IMR-90 (cell line): Measurements from ENCODE around the gene ATP1A4. TPM values are rescaled to one million over a fixed set of nuclear protein-coding genes. Genes with fewer than 3 reads are reported as not detected.

ENCODE experiments used
- ATAC-seq: fragments of 200-7000 bp; cut with Tn5 transposase; 2 replicates; pipeline ENCODE4 v1.9.1; 2020; ENCODE audit warnings: low read depth, mild to moderate bottlenecking, moderate library complexity
- BruUV-seq: library from RNA; stranded (reverse); fragments of 400-500 nt; replicated peaks from 2 replicates; lab custom pipeline; 2021; lab: Mats Ljungman, UMichigan
- CTCF ChIA-PET: fragments of 300-600 bp; formaldehyde crosslinking; extraction: SDS; loops from one replicate; lab custom pipeline; 2021; ENCODE audit warnings: antibody characterized with exemption; lab: Yijun Ruan, JAX
- POLR2A ChIA-PET: fragments of 300-600 bp; sonication (Branson Sonifier 250); formaldehyde crosslinking; loops from one replicate; lab custom pipeline; 2022; ENCODE audit warnings: antibody characterized with exemption; ENCODE audit not compliant: unreplicated experiment; lab: Charles Lee
- DNase-seq: peaks from one replicate; pipeline ENCODE4 v3.0.0; 2013
- H2AFZ ChIP-seq: replicated peaks from 2 replicates; pipeline ENCODE3; 2013; ENCODE audit warnings: low read length, mild to moderate bottlenecking; ENCODE audit not compliant: poor library complexity
- H2AK5ac ChIP-seq: 2 replicates; pipeline ENCODE4 v1.6.1; 2013; ENCODE audit warnings: low read depth, low read length, inconsistent platforms
- H2AK9ac ChIP-seq: replicated peaks from 2 replicates; pipeline ENCODE3; 2013; ENCODE audit warnings: mild to moderate bottlenecking, low read depth, low read length, moderate library complexity; ENCODE audit not compliant: poor library complexity
- H2BK120ac ChIP-seq: 2 replicates; pipeline ENCODE4 v1.6.1; 2013; ENCODE audit warnings: low read depth, low read length, inconsistent platforms
- H2BK15ac ChIP-seq: 3 replicates; pipeline ENCODE4 v1.6.1; 2013; ENCODE audit warnings: low read depth, low read length, inconsistent platforms
- H2BK20ac ChIP-seq: 2 replicates; pipeline ENCODE4 v1.6.1; 2013; ENCODE audit warnings: low read depth, mild to moderate bottlenecking, inconsistent platforms, low read length, moderate library complexity
- H2BK5ac ChIP-seq: 2 replicates; pipeline ENCODE4 v1.6.1; 2013; ENCODE audit warnings: mild to moderate bottlenecking, low read depth, low read length, inconsistent platforms; ENCODE audit not compliant: poor library complexity, severe bottlenecking
- H3K14ac ChIP-seq: replicated peaks from 2 replicates; pipeline ENCODE4 v1.6.1; 2013; ENCODE audit warnings: low read depth, low read length, inconsistent platforms
- H3K18ac ChIP-seq: 2 replicates; pipeline ENCODE4 v1.6.1; 2013; ENCODE audit warnings: low read depth, low read length, control low read depth
- H3K23ac ChIP-seq: 2 replicates; pipeline ENCODE4 v1.6.1; 2013; ENCODE audit warnings: low read depth, low read length, inconsistent platforms
- H3K27ac ChIP-seq: 2 replicates; pipeline ENCODE4 v1.5.1; 2013; ENCODE audit warnings: mild to moderate bottlenecking, control low read depth, low read length; ENCODE audit not compliant: insufficient read depth
- H3K27me3 ChIP-seq: 2 replicates; pipeline ENCODE4 v1.6.1; 2013; ENCODE audit warnings: low read length; ENCODE audit not compliant: control insufficient read depth, insufficient read depth
- H3K36me3 ChIP-seq: 2 replicates; pipeline ENCODE4 v1.6.1; 2013; ENCODE audit warnings: low read length, mixed read lengths; ENCODE audit not compliant: control insufficient read depth, insufficient read depth
- H3K4ac ChIP-seq: 2 replicates; pipeline ENCODE4 v1.6.1; 2013; ENCODE audit warnings: low read depth, low read length, inconsistent platforms
- H3K4me1 ChIP-seq: 2 replicates; pipeline ENCODE4 v1.6.1; 2013; ENCODE audit warnings: low read length, mixed read lengths; ENCODE audit not compliant: control insufficient read depth, insufficient read depth
- H3K4me2 ChIP-seq: 2 replicates; pipeline ENCODE4 v1.6.1; 2013; ENCODE audit warnings: low read depth, mild to moderate bottlenecking, control low read depth, low read length, moderate library complexity
- H3K4me3 ChIP-seq: 2 replicates; pipeline ENCODE4 v1.5.1; 2013; ENCODE audit warnings: low read depth, mild to moderate bottlenecking, control low read depth, low read length, moderate library complexity; ENCODE audit not compliant: insufficient read depth
- H3K56ac ChIP-seq: 2 replicates; pipeline ENCODE4 v1.6.1; 2013; ENCODE audit warnings: low read length, inconsistent platforms; ENCODE audit not compliant: insufficient read depth; ENCODE audit errors: extremely low read depth
- H3K79me1 ChIP-seq, 2 experiments: 2 replicates each; pipeline ENCODE4 v1.6.1; 2013; ENCODE audit warnings: low read length in 2 of 2, inconsistent platforms in 1 of 2, low read depth in 1 of 2
- H3K9ac ChIP-seq: 2 replicates; pipeline ENCODE4 v1.6.1; 2013; ENCODE audit warnings: low read depth, low read length, control low read depth
- H3K9me1 ChIP-seq: 2 replicates; pipeline ENCODE4 v1.6.1; 2013; ENCODE audit warnings: low read length, inconsistent platforms; ENCODE audit not compliant: insufficient read depth
- H3K9me3 ChIP-seq: 2 replicates; pipeline ENCODE4 v1.6.1; 2013; ENCODE audit warnings: low read length; ENCODE audit not compliant: control insufficient read depth, insufficient read depth
- H4K20me1 ChIP-seq: 2 replicates; pipeline ENCODE4 v1.6.1; 2013; ENCODE audit warnings: low read length, inconsistent platforms; ENCODE audit not compliant: insufficient read depth
- H4K5ac ChIP-seq: 2 replicates; pipeline ENCODE4 v1.6.1; 2013; ENCODE audit warnings: mild to moderate bottlenecking, low read depth, low read length, control low read depth
- H4K8ac ChIP-seq, 2 experiments: 2 replicates each; pipeline ENCODE4 v1.6.1; 2013; ENCODE audit warnings: low read depth in 2 of 2, low read length in 2 of 2, control low read depth in 1 of 2, inconsistent platforms in 1 of 2
- H4K91ac ChIP-seq: 2 replicates; pipeline ENCODE4 v1.6.1; 2013; ENCODE audit warnings: low read depth, low read length, inconsistent platforms; ENCODE audit not compliant: insufficient read depth
- BHLHE40 ChIP-seq: fragments of 150-350 bp; IDR thresholded peaks from 2 replicates; pipeline ENCODE4 v1.6.1; 2016; ENCODE audit warnings: mild to moderate bottlenecking, low read depth, low read length
- CEBPB ChIP-seq: IDR thresholded peaks from 2 replicates; pipeline ENCODE4 v1.6.1; 2012; ENCODE audit warnings: low read depth, low read length, improper control_type of control experiment
- CHD1 ChIP-seq: IDR thresholded peaks from 2 replicates; pipeline ENCODE4 v1.6.1; 2012; ENCODE audit warnings: low read depth, low read length, improper control_type of control experiment
- FOS ChIP-seq: fragments of 150-350 bp; IDR thresholded peaks from 2 replicates; pipeline ENCODE4 v1.6.1; 2016; ENCODE audit warnings: low read depth, low read length
- MAFK ChIP-seq: IDR thresholded peaks from 2 replicates; pipeline ENCODE4 v1.6.1; 2012; ENCODE audit warnings: low read depth, low read length, improper control_type of control experiment
- MAZ ChIP-seq: IDR thresholded peaks from 2 replicates; pipeline ENCODE4 v1.6.1; 2012; ENCODE audit warnings: low read depth, mild to moderate bottlenecking, low read length, improper control_type of control experiment, moderate library complexity, borderline replicate concordance
- MXI1 ChIP-seq: IDR thresholded peaks from 2 replicates; pipeline ENCODE4 v1.6.1; 2012; ENCODE audit warnings: low read depth, mild to moderate bottlenecking, low read length, moderate library complexity, borderline replicate concordance
- NFE2L2 ChIP-seq: fragments of 150-350 bp; IDR thresholded peaks from 2 replicates; pipeline ENCODE4 v1.6.1; 2016; ENCODE audit warnings: low read depth, mild to moderate bottlenecking, low read length
- POLR2A ChIP-seq: IDR thresholded peaks from 2 replicates; pipeline ENCODE4 v1.6.1; 2012; ENCODE audit warnings: mild to moderate bottlenecking, low read depth, low read length
- RCOR1 ChIP-seq: IDR thresholded peaks from 2 replicates; pipeline ENCODE4 v1.6.1; 2012; ENCODE audit warnings: mild to moderate bottlenecking, low read length, improper control_type of control experiment; ENCODE audit not compliant: insufficient replicate concordance
- SMC3 ChIP-seq: fragments of 150-350 bp; IDR thresholded peaks from 2 replicates; pipeline ENCODE4 v1.6.1; 2016; ENCODE audit warnings: low read depth, mild to moderate bottlenecking, antibody characterized with exemption, low read length, moderate library complexity
- WGBS, 2 experiments: methylation state at CpG; one replicate each; pipeline versions ENCODE4 v1.1.5 to v1.1.7; 2013; ENCODE audit warnings: missing lambda C conversion rate in 2 of 2; ENCODE audit not compliant: insufficient read length in 1 of 2; ENCODE audit errors: extremely low coverage in 2 of 2; 5-methylcytosine and 5-hydroxymethylcytosine counted together
- dilution Hi-C: fragments of 300-500 bp; cut with HindIII; formaldehyde crosslinking; loops from one replicate; pipeline ENCODE4 v1.14.3; 2018; ENCODE audit warnings: low sequenced_read_pairs; ENCODE audit not compliant: unreplicated experiment
- in situ Hi-C: fragments of 300-500 bp; cut with MboI; formaldehyde crosslinking; loops from 3 replicates; pipeline ENCODE4 v1.14.3; 2019; ENCODE audit warnings: low sequenced_read_pairs, inconsistent platforms, mixed read lengths
- intact Hi-C: fragments of 100-400 bp; cut with micrococcal nuclease; formaldehyde crosslinking; loops from 2 replicates; pipeline ENCODE4 v1.10.0; 2022
- polyA plus RNA-seq, 3 experiments: library from polyadenylated mRNA; depleted of rRNA; stranded (reverse); fragments of >200 nt; gene quantifications; 2 replicates each; pipeline ENCODE4 v1.2.3, GENCODE V29; 2012; ENCODE audit warnings: low replicate concordance in 1 of 3
- total RNA-seq: library from RNA; depleted of rRNA; stranded (reverse); fragments of >200 nt; gene quantifications from 2 replicates; pipeline ENCODE4 v1.2.3, GENCODE V29; 2012
- TF ChIP-seq, protein P1 (sequence below): fragments of 150-350 bp; IDR thresholded peaks from 2 replicates; pipeline ENCODE4 v1.6.1; 2016; ENCODE audit warnings: low read depth, mild to moderate bottlenecking, low read length, moderate library complexity, borderline replicate concordance
- TF ChIP-seq, protein P2 (sequence below): conservative IDR thresholded peaks from 2 replicates; pipeline ENCODE4 v1.5.1; 2012; ENCODE audit warnings: mild to moderate bottlenecking, low read depth, low read length, improper control_type of control experiment
- TF ChIP-seq, protein P3 (sequence below): fragments of 150-350 bp; IDR thresholded peaks from 2 replicates; pipeline ENCODE4 v1.6.1; 2017; ENCODE audit warnings: mild to moderate bottlenecking, antibody characterized with exemption, low read length, low read depth

ATP1A4 gene
- total and polyA plus RNA-seq, 2 of the 4 experiments (the other 2 are of a cell fraction) = not detected

DNA sequence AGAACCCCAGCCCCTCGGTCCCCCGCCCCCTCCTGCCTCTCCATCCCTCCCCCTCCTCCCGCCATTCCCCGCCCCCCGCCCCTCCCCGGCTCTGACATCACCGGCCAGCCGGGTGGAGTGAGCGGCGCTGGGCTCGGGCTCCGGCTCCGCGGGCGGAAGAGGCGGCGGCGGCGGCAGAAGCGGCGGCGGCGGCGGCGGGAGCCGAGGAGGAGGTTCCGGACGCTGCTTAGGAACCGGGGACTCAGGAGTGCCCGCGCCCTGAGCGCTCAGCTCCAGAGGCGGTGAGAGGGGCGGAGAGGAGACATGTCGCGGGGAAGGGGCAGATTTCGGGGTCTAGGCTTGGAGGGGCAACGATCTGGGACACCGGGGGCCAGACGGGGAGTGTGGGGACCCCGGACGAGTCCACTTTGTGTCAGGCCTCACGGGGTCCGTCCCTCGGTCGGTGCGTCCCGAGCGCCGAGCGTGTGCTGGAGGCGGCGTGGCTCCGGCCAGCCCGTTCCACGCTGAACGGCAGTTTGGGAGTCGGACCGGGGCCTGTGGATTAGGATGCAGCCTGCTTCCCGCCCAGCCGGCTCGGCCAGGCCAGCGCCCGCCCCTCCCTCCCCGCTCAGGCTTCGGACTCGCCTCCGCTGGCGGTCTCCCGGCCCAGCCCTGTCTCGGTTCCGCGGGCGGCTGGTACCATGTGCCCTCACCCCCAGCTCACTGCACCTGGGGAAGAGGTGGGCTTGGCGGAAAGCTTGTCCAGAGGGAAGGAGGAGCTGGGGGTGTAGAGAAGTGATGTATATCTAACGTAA, 54.0 kb downstream of the ATP1A4 start, which contains the start of gene PEA15:
PEA15 (plus strand) TSS at position 143 of the 794 bp plus-strand sequence. CDS start 6,161 bp downstream, outside the sequence.
- ATAC-seq = peak; percentile 70
- in situ Hi-C loops = no loop called here
- peaks cover 44% of the 10 kb centered on the region for H3K9me1 ChIP-seq
- peak within 1 kb of the TSS; percentile 94 for H2BK5ac ChIP-seq
- peak within 1 kb of the TSS; percentile 98 for H3K56ac ChIP-seq
- H3K27me3 ChIP-seq = no peaks in the 10 kb centered on the region; the same call in 1 of the 2 replicates
- H3K4me2 ChIP-seq = peak within 1 kb of the TSS; percentile 82
- WGBS, 2 experiments = 2% methylated on average over 39 of the region's 76 CpGs; no CpG with 5 or more reads in 1 of the 2 experiments
- peak within 1 kb of the TSS; percentile 96 for H2AK5ac ChIP-seq
- peaks cover 17 to 59% of the 10 kb centered on the region in 2 experiments for H3K79me1 ChIP-seq
- H3K27ac ChIP-seq = peak within 1 kb of the TSS; percentile 82
- peak within 1 kb of the TSS; percentile 79 for H4K5ac ChIP-seq
- peak within 1 kb of the TSS; percentile 72; the same call in 2 of the 3 replicates for H2BK15ac ChIP-seq
- intact Hi-C loops = no loop called here
- peak within 1 kb of the TSS; percentile 79 to 98 for H4K8ac ChIP-seq
- dilution Hi-C loops = no loop called here
- no TSS peak for BruUV-seq
- peak within 1 kb of the TSS; percentile 99 for H2AK9ac ChIP-seq
- CTCF ChIA-PET = interaction anchor here (1.1 to 3.0 kb wide), 3 partner anchors 12 to 46 kb away, joined by 4 to 10 read pairs (median 5); no protein-coding TSS in a partner anchor
- peak within 1 kb of the TSS; percentile 95 for H3K4ac ChIP-seq
- peak within 1 kb of the TSS; percentile 91 for H3K23ac ChIP-seq
- peak within 1 kb of the TSS; percentile 89 for H4K91ac ChIP-seq
- peaks cover 42% of the 10 kb centered on the region for H3K4me1 ChIP-seq
- H3K14ac ChIP-seq = peak within 1 kb of the TSS; percentile 96
- DNase-seq = peak; percentile 35
- peak within 1 kb of the TSS; percentile 88 for H2BK120ac ChIP-seq
- POLR2A ChIA-PET = no interaction called here
- H3K4me3 ChIP-seq = peak within 1 kb of the TSS; percentile 98
- peak within 1 kb of the TSS; percentile 90 for H3K18ac ChIP-seq
- no peaks in the 10 kb centered on the region for H3K9me3 ChIP-seq
- H4K20me1 ChIP-seq = peaks cover 45% of the 10 kb centered on the region
- peak within 1 kb of the TSS; percentile 100 for H3K9ac ChIP-seq
- peak within 1 kb of the TSS; percentile 90 for H2AFZ ChIP-seq
- peaks cover 27% of the 10 kb centered on the region for H3K36me3 ChIP-seq
- H2BK20ac ChIP-seq = peak within 1 kb of the TSS; percentile 86
- TF ChIP-seq POLR2A (peak; percentile 73), MAFK (no peak), CHD1 (0 out of 2 replicates have a peak, but pooled peaks have one; percentile 1), MXI1 (no peak), BHLHE40 (no peak), FOS (no peak), RCOR1 (no peak), CEBPB (no peak), NFE2L2 (no peak), SMC3 (no peak), MAZ (peak; percentile 49; the same call in 1 of the 2 replicates)
- TF ChIP-seq, protein P1, sequence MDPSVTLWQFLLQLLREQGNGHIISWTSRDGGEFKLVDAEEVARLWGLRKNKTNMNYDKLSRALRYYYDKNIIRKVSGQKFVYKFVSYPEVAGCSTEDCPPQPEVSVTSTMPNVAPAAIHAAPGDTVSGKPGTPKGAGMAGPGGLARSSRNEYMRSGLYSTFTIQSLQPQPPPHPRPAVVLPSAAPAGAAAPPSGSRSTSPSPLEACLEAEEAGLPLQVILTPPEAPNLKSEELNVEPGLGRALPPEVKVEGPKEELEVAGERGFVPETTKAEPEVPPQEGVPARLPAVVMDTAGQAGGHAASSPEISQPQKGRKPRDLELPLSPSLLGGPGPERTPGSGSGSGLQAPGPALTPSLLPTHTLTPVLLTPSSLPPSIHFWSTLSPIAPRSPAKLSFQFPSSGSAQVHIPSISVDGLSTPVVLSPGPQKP = no peak
- TF ChIP-seq, protein P2, sequence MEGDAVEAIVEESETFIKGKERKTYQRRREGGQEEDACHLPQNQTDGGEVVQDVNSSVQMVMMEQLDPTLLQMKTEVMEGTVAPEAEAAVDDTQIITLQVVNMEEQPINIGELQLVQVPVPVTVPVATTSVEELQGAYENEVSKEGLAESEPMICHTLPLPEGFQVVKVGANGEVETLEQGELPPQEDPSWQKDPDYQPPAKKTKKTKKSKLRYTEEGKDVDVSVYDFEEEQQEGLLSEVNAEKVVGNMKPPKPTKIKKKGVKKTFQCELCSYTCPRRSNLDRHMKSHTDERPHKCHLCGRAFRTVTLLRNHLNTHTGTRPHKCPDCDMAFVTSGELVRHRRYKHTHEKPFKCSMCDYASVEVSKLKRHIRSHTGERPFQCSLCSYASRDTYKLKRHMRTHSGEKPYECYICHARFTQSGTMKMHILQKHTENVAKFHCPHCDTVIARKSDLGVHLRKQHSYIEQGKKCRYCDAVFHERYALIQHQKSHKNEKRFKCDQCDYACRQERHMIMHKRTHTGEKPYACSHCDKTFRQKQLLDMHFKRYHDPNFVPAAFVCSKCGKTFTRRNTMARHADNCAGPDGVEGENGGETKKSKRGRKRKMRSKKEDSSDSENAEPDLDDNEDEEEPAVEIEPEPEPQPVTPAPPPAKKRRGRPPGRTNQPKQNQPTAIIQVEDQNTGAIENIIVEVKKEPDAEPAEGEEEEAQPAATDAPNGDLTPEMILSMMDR = no peak
- TF ChIP-seq, protein P3, sequence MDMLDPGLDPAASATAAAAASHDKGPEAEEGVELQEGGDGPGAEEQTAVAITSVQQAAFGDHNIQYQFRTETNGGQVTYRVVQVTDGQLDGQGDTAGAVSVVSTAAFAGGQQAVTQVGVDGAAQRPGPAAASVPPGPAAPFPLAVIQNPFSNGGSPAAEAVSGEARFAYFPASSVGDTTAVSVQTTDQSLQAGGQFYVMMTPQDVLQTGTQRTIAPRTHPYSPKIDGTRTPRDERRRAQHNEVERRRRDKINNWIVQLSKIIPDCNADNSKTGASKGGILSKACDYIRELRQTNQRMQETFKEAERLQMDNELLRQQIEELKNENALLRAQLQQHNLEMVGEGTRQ = no peak
